Right hindlimb (tissue), 1 donor: ENCODE results near the gene CD109.

Experiments used
- DNase-seq: peaks from one replicate; pipeline ENCODE4 v3.0.0-alpha.2; 2018

The CD109 gene

GRCh38 chr6:73731285-73731684 is 35.3 kb downstream of the CD109 start:
- DNase-seq = no peak

DNA sequence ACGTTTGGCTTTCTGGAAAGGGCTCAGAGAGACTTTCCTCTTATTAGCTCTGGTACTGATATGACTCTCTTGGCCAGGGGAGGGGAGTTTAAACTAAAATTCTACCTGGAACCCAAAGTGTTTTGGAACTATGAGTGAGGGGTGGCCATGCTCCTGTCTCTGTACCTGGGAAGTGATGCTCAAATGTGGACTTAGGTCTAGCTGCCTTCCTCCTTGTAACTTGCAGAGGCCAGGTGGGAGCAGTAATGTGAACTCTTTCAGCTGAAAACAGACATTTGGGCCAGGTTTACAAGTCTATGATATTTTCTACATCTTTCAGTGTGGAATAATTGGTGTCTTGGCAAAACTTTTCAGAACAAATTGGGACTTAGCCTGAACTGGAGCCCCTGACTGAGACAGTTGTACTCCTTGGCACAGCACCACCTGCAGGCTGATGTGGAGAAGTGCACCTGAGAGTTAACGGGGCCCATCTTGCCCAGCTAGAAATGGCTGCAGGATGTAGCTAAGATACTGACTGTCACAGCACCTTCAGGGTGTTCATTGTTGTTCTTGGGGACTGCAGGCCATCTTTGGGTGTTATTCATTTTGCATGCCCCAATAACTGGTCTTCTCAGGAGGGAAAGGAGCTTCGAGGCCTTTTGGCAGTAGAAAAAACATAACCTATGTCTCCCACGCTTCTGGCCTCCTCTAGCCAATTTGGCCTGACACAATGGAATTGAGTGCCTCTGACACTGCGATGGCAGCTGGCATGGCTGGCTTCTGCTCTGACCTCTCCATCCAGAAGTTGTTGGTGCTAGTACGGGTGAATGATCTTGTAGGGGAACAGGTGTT is 37.1 kb downstream of the CD109 start:
- peak; percentile 75 for DNase-seq

- no peak for DNase-seq
These were observed 37.8 kb downstream of the CD109 start for GRCh38 chr6:73733791-73734190.

DNA sequence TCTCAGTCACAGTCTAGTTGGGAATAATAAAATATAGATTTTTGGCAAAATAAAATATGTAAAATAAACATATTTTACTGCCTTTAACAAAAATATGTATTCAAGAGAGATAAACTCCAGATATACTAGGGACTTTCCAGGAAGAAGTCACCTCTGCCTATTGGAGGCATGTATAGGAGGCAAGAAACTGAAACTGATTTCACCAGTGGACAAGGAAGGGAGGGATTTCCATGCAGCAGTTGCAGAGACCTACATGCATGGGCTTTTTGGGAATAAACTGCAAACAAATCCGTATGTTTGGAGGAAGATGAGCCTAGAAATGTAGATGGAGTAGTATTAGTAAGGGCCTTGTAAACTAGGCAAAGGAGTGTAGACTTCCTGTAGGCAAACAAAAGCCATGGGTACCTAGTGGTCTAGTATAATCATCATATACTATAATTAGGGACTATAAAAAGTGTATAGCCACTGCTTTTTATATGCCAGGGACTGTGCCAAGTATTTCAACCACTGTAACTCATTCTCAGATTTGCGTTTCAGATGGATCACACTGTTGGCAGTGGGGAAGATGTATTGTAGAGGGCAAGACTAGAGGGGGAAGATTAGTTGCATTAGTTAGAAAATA is 38.9 kb downstream of the CD109 start:
- DNase-seq = no peak

- DNase-seq = no peak
These were observed 42.5 kb downstream of the CD109 start for GRCh38 chr6:73738367-73739028.

DNA sequence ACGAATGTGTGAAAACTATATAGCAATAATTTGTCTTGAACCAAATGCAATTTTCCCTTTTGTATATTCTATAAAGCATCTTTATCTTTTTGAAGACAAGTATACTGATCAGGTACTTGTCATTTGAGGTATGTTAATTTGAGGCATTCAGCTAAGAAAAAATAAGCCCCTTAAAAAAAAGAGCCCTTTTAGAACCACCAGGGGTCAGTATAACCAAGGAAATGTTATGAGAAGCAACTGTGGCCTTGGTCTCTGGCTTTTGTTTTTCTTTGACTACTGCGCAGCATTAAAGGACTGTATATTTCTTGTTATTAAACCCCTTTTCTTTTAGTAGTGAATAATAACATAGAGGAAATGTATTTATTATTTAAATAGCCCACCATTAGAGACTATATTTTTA is 43.1 kb downstream of the CD109 start:
- no peak for DNase-seq

DNA sequence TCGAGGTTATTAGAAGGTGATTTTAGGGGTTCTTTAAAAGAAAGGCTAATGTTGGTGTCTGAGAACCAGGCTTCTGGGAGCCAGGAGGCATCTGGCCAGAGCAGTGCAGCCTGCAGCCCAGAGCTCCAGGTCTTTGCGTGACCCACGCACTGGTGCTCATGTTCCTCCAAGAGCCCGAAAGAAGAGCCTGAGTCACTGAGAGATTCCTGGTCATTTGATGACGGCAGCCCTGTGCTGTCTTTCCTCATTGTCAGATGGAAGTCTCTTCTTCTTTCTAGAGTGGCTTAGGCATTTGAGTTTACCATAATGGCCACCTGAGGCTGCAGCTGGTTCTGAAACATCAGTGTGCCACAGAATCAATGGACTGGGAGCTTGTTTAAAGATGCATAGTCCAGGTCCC is 46.4 kb downstream of the CD109 start:
- no peak for DNase-seq

GRCh38 chr6:73743081-73743480 is 47.1 kb downstream of the CD109 start:
- no peak for DNase-seq

GRCh38 chr6:73743556-73743955 is 47.6 kb downstream of the CD109 start:
- no peak for DNase-seq

- DNase-seq = no peak
These were observed 50.8 kb downstream of the CD109 start for GRCh38 chr6:73746787-73747186.

GRCh38 chr6:73747289-73747688 is 51.3 kb downstream of the CD109 start:
- no peak for DNase-seq

GRCh38 chr6:73752943-73753342 is 56.9 kb downstream of the CD109 start:
- no peak for DNase-seq

GRCh38 chr6:73766040-73766439 is 70.0 kb downstream of the CD109 start:
- DNase-seq = no peak

DNA sequence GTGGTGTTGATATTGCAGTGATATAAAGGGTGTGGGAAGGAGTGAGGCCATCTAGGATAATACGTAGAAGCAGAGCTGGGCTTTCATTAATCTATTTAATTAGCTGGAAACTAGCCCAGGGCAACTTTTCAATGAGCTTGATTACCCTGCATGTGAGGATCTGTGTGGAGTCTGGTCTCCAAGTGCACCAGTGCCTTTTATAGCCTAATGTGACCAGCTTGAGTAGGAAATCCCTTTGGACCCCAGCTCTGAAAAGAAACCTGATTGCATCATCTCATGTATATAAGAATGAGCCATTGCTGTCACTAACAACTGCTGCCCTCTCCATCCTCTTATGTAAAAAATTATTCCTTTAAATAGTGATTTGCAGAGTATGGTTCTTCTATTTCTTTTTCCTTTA is 72.6 kb downstream of the CD109 start:
- no peak for DNase-seq

DNA sequence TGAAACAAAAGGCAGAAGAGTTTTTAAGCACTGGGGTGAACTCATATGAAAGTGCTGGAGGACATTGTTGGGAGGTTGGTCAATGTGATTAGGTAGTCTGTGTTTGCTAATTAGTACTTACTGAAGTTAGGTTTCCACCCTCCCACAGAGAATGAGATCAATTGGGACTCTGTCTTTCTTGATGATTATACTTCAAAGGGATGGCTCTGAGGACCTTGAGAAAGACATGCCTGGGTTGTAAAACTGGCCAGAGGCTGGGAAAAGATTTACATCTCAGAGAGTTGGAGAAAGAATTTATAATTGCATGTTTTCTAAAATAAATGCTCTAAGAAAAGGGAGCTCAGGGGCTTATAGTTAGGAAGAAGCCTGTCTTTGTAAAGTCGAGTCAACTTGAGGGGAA is 74.0 kb downstream of the CD109 start:
- DNase-seq = no peak

GRCh38 chr6:73774311-73774774 is 78.3 kb downstream of the CD109 start:
- DNase-seq = peak; percentile 32

GRCh38 chr6:73779943-73780342 is 83.9 kb downstream of the CD109 start:
- no peak for DNase-seq

GRCh38 chr6:73782911-73783310 is 86.9 kb downstream of the CD109 start:
- DNase-seq = no peak

GRCh38 chr6:73784726-73785505 is 88.9 kb downstream of the CD109 start:
- no peak for DNase-seq

- no peak for DNase-seq
These were observed 94.6 kb downstream of the CD109 start for GRCh38 chr6:73790574-73790973.

- DNase-seq = no peak
These were observed 95.3 kb downstream of the CD109 start for GRCh38 chr6:73791336-73791735.

DNA sequence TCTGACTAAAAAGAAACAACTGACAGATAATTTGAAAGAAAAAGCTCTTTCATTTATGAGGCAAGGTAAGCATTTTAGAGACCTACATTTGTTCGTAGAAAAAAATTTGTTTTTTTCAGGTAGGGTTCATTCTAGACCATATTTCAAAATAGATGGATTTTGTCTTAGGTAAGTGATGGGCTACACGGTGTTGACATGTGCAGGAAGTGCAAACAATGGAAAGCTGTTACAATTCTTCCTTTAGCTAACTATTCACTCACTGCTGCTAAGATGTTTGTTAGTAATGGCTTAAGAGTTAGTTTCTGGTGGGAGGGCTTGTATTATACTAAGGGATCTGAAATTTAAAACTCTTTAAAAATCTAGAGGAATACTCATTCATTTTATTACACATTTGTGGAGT is 96.7 kb downstream of the CD109 start:
- DNase-seq = no peak

DNA sequence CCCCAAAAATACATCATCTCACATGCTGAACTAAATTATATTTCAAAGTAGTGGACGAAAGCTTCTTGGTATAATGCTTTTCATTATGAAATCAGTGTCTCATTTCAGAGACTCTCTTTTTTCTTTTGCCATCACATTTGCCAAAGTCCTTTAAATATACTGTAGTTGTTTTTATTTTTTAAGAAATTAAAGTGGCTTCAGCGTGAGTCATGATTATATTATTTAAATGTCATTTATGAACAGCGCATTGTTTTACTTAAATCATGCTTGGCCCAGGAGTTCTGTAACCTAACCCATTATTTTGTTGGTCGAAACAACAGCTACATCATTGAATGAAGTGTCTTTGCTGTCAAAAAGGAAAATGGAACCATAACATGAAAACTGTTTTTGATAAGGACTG is 100.9 kb downstream of the CD109 start:
- DNase-seq = no peak
